Tongue (tissue), 3 donors: ENCODE data around the gene MPHOSPH10. TPM values are rescaled to one million over a fixed set of nuclear protein-coding genes. Genes with fewer than 3 reads are reported as not detected.
"Not testable (repeated sequence)": the region's sequence is repeated elsewhere in the genome, so short reads cannot be mapped to it uniquely, and the experiment has no call there.

ENCODE experiments used
- DNase-seq: peaks from one replicate; pipeline ENCODE4 v3.0.0-alpha.2; 2015
- small RNA-seq: library from RNA; depleted of rRNA; stranded (forward); fragments of <200 nt; gene quantifications from one replicate; pipeline ENCODE3, GENCODE V24; 2014; ENCODE audit warnings: low replicate concordance
- total RNA-seq: library from RNA; depleted of rRNA; stranded (reverse); fragments of >200 nt; gene quantifications from one replicate; pipeline ENCODE4 v1.2.3, GENCODE V29; 2014

MPHOSPH10 gene
- total RNA-seq, 1 donor from 2014 or later: 26.9 TPM

DNA sequence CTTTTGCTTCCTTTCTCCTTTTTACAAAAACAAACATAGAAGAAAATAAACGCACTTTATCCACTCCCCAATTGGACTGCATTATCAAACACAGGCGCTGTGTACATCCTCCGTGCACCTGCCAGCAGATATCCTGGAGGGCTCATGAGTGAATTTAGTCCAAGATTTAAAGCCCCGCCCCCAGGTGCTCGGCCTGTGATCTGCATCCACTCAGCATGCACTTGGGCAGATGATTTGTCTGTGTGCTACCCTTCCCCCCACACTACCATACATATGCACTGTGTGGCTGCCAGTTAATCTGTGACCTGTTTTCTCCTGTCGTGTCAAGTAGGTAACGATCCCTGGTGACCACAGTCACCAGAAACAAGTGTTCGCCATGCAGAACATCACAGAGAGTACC, 48.4 kb downstream of the MPHOSPH10 start:
- not testable (repeated sequence) for DNase-seq

GRCh38 chr2:71181316-71181715, 50.9 kb downstream of the MPHOSPH10 start:
- DNase-seq: no peak

- not testable (repeated sequence) for DNase-seq
Measured at GRCh38 chr2:71183306-71184115, 53.1 kb downstream of the MPHOSPH10 start.

DNA sequence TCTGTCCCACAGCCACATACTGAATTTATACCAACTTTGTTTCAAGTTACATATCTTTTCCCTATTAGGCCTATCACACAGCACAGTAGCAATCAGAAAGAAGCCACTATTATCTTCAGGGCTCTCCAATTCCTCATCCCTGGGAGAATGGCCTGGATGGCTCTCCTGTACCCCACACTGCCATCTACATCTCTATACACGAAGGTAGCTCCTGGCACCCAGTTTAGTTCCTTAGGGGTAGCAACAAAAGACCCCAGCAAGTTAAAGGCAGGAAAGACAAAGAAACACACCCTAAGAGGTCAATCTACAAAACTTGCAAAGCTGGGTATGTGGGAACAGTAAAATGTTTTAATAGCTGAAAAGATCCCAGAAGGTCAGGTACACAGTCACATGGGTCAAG, 56.5 kb downstream of the MPHOSPH10 start:
- DNase-seq: no peak

GRCh38 chr2:71187589-71187988, 57.2 kb downstream of the MPHOSPH10 start:
- DNase-seq: no peak

GRCh38 chr2:71190656-71191569, 60.5 kb downstream of the MPHOSPH10 start:
- peak; percentile 21 for DNase-seq

DNA sequence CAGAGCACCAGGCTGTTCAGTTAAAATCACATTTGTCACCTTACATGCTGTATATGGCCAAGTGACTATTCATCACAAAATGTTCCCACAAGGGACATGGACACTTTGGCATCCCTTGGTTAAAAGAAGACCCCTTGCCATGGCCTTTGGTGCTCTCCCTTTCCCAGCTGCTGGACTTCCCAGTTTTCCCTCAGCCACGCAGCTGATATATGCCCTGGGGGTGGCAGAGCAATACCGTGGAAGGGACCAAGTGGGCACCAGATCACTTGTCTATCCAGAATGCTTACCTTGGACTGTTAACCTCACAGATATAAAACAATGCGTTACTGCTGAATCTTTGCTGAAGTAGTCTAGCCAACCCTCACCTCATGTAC, 61.1 kb downstream of the MPHOSPH10 start:
- no peak for DNase-seq

Small RNA genes within 50 kb of the gene (small RNA-seq; reads per million reads assigned to genes)
- gene AC007881.1: not detected

Other genes with a start within 250 kb of the MPHOSPH10 start
- 0.51 TPM for gene VAX2, start 230.1 kb upstream of the MPHOSPH10 start, total RNA-seq
- gene ATP6V1B1, start 194.7 kb upstream of the MPHOSPH10 start, total RNA-seq: 4.3 TPM
- 0.31 TPM for gene ANKRD53, start 152.0 kb upstream of the MPHOSPH10 start, total RNA-seq
- 63.3 TPM for gene TEX261, start 135.8 kb upstream of the MPHOSPH10 start, total RNA-seq
- 47.3 TPM for gene NAGK, start 62.0 kb upstream of the MPHOSPH10 start, total RNA-seq
- 39.8 TPM for gene MCEE, start 405 bp upstream of the MPHOSPH10 start, total RNA-seq
- 16.2 TPM for gene PAIP2B, start 96.5 kb downstream of the MPHOSPH10 start, total RNA-seq
- 264 TPM for gene ZNF638, start 201.1 kb downstream of the MPHOSPH10 start, total RNA-seq